Measurements from ENCODE around the gene CDKN2A.
"Not testable (repeated sequence)": the region's sequence is repeated elsewhere in the genome, so short reads cannot be mapped to it uniquely, and the experiment has no call there.

Gene CDKN2A

GRCh38 chr9:21982391-21982790, 11.8 kb downstream of the CDKN2A start:
- DNase-seq (ENCODE audit: low read depth): no peak

- no peak for DNase-seq (ENCODE audit: low read depth)
Observed at GRCh38 chr9:21976334-21976875, 17.8 kb downstream of the CDKN2A start.

GRCh38 chr9:21974722-21975409, 19.3 kb downstream of the CDKN2A start:
- peak; percentile 63 for DNase-seq (ENCODE audit: low read depth)

GRCh38 chr9:21974343-21974721, 19.9 kb downstream of the CDKN2A start:
- DNase-seq (ENCODE audit: low read depth): no peak

GRCh38 chr9:21972361-21972760, 21.8 kb downstream of the CDKN2A start:
- no peak for DNase-seq (ENCODE audit: low read depth)

- no peak for DNase-seq (ENCODE audit: low read depth)
Observed at GRCh38 chr9:21970800-21971640, 23.2 kb downstream of the CDKN2A start.

GRCh38 chr9:21969951-21970799, 24.0 kb downstream of the CDKN2A start:
- no peak for DNase-seq (ENCODE audit: low read depth)

- no peak for DNase-seq (ENCODE audit: low read depth)
Observed at GRCh38 chr9:21969011-21969940, 24.9 kb downstream of the CDKN2A start.

GRCh38 chr9:21968331-21969010, 25.7 kb downstream of the CDKN2A start:
- DNase-seq (ENCODE audit: low read depth): no peak

GRCh38 chr9:21967702-21968101, 26.5 kb downstream of the CDKN2A start:
- no peak for DNase-seq (ENCODE audit: low read depth)

GRCh38 chr9:21967169-21967568, 27.0 kb downstream of the CDKN2A start:
- no peak for DNase-seq (ENCODE audit: low read depth)

GRCh38 chr9:21966140-21966851, 27.9 kb downstream of the CDKN2A start:
- DNase-seq (ENCODE audit: low read depth): no peak

GRCh38 chr9:21965401-21965951, 28.7 kb downstream of the CDKN2A start:
- DNase-seq (ENCODE audit: low read depth): no peak

- no peak for DNase-seq (ENCODE audit: low read depth)
Observed at GRCh38 chr9:21964925-21965385, 29.2 kb downstream of the CDKN2A start.

GRCh38 chr9:21961569-21961968, 32.6 kb downstream of the CDKN2A start:
- DNase-seq (ENCODE audit: low read depth): no peak

GRCh38 chr9:21959268-21959667, 34.9 kb downstream of the CDKN2A start:
- not testable (repeated sequence) for DNase-seq (ENCODE audit: low read depth)

- no peak for DNase-seq (ENCODE audit: low read depth)
Observed at GRCh38 chr9:21958833-21959232, 35.4 kb downstream of the CDKN2A start.

GRCh38 chr9:21945606-21946005, 48.6 kb downstream of the CDKN2A start:
- no peak for DNase-seq (ENCODE audit: low read depth)

GRCh38 chr9:21943464-21943863, 50.7 kb downstream of the CDKN2A start:
- no peak for DNase-seq (ENCODE audit: low read depth)

All from HS-5 (cell line).